GM21576 (cell line): Measurements from ENCODE around the gene RBM43.

Experiments used
- ATAC-seq: cut with Tn5 transposase; IDR thresholded peaks from one replicate; pipeline ENCODE4 v1.9.1; 2021; ENCODE audit warnings: mild to moderate bottlenecking, moderate library complexity; ENCODE audit not compliant: unreplicated experiment

RBM43 gene

GRCh38 chr2:151230627-151231140 lies 31.0 kb downstream of the RBM43 start:
- ATAC-seq, result no peak

- ATAC-seq, result no peak
Measured at GRCh38 chr2:151228847-151229512, 32.7 kb downstream of the RBM43 start.

GRCh38 chr2:151217343-151217742 lies 44.3 kb downstream of the RBM43 start:
- no peak for ATAC-seq

- ATAC-seq, result no peak
Measured at GRCh38 chr2:151207100-151207499, 54.6 kb downstream of the RBM43 start.

- no peak for ATAC-seq
Measured at GRCh38 chr2:151206446-151206968, 55.2 kb downstream of the RBM43 start.

- no peak for ATAC-seq
Measured at GRCh38 chr2:151205571-151205970, 56.1 kb downstream of the RBM43 start.

GRCh38 chr2:151204756-151205155 lies 56.9 kb downstream of the RBM43 start:
- ATAC-seq, result no peak

- ATAC-seq, result no peak
Measured at GRCh38 chr2:151200844-151201243, 60.8 kb downstream of the RBM43 start.

- ATAC-seq, result no peak
Measured at GRCh38 chr2:151200277-151200676, 61.4 kb downstream of the RBM43 start.

GRCh38 chr2:151198645-151199044 lies 63.0 kb downstream of the RBM43 start:
- ATAC-seq, result no peak
